ENCODE results near the gene EGFLAM. TPM values are rescaled to one million over a fixed set of nuclear protein-coding genes. Genes with fewer than 3 reads are reported as not detected.

Gene EGFLAM
- total and polyA plus RNA-seq, 4 donors: 4.6 to 15.8 (median 14.0) TPM

GRCh38 chr5:38370358-38371100 lies 112.2 kb downstream of the EGFLAM start:
- intact Hi-C loops (cut with DNase I): no loop called here
- Histone ChIP-seq H3K4me3 (ENCODE audit: low read length in 2 of 2) (no peak overlapping the region), H3K27me3 (ENCODE audit: control insufficient read depth in 1 of 2, insufficient read depth in 2 of 2, low read length in 1 of 2) (no peaks in the 10 kb centered on the region), H3K36me3 (ENCODE audit: control insufficient read depth in 1 of 2, insufficient read depth in 2 of 2, low read length in 1 of 2) (no peaks in the 10 kb centered on the region), H3K27ac (ENCODE audit: low read depth in 1 of 2, low read length in 2 of 2) (no peak overlapping the region), H3K4me1 (ENCODE audit: control insufficient read depth in 1 of 2, insufficient read depth in 2 of 2, low read length in 2 of 2) (no peaks in the 10 kb centered on the region), H3K9me3 (ENCODE audit: control insufficient read depth, low read length) (no peaks in the 10 kb centered on the region)
- ATAC-seq (ENCODE audit: low FRiP score): no peak
- 75 to 81% methylated on average over 11 of the region's 11 CpGs for WGBS, 2 donors
- no peak for DNase-seq

GRCh38 chr5:38371596-38371995 lies 113.2 kb downstream of the EGFLAM start:
- DNase-seq (no peak), ATAC-seq (ENCODE audit: low FRiP score) (no peak)
- no peaks in the 10 kb centered on the region for H3K36me3 ChIP-seq (ENCODE audit: control insufficient read depth in 1 of 2, insufficient read depth in 2 of 2, low read length in 1 of 2)
- intact Hi-C loops (cut with DNase I): no loop called here
- H3K4me3 ChIP-seq (ENCODE audit: low read length in 2 of 2): no peak overlapping the region
- H3K4me1 ChIP-seq (ENCODE audit: control insufficient read depth in 1 of 2, insufficient read depth in 2 of 2, low read length in 2 of 2): no peaks in the 10 kb centered on the region
- no peak overlapping the region for H3K27ac ChIP-seq (ENCODE audit: low read depth in 1 of 2, low read length in 2 of 2)
- 76 to 78% methylated on average over 8 of the region's 8 CpGs for WGBS, 2 donors
- H3K27me3 ChIP-seq (ENCODE audit: control insufficient read depth in 1 of 2, insufficient read depth in 2 of 2, low read length in 1 of 2): no peaks in the 10 kb centered on the region
- no peaks in the 10 kb centered on the region for H3K9me3 ChIP-seq (ENCODE audit: control insufficient read depth, low read length)

- H3K27me3 ChIP-seq (ENCODE audit: control insufficient read depth in 1 of 2, insufficient read depth in 2 of 2, low read length in 1 of 2): peaks cover 0 to 2% of the 10 kb centered on the region in 2 donors
- WGBS, 2 donors: 10% methylated on average over 3 of the region's 3 CpGs
- intact Hi-C loops (cut with DNase I): no loop called here
- ATAC-seq (ENCODE audit: low FRiP score) (no peak), DNase-seq (no peak)
- no peak overlapping the region for H3K27ac ChIP-seq (ENCODE audit: low read depth in 1 of 2, low read length in 2 of 2)
- no peak overlapping the region for H3K4me3 ChIP-seq (ENCODE audit: low read length in 2 of 2)
- H3K4me1 ChIP-seq (ENCODE audit: control insufficient read depth in 1 of 2, insufficient read depth in 2 of 2, low read length in 2 of 2): no peaks in the 10 kb centered on the region
- peaks cover 3% of the 10 kb centered on the region for H3K9me3 ChIP-seq (ENCODE audit: control insufficient read depth, low read length)
- H3K36me3 ChIP-seq (ENCODE audit: control insufficient read depth in 1 of 2, insufficient read depth in 2 of 2, low read length in 1 of 2): no peaks in the 10 kb centered on the region
These were observed 115.4 kb downstream of the EGFLAM start for GRCh38 chr5:38373743-38374142.

- no peak for ATAC-seq (ENCODE audit: low FRiP score)
- no peaks in the 10 kb centered on the region for H3K36me3 ChIP-seq (ENCODE audit: control insufficient read depth in 1 of 2, insufficient read depth in 2 of 2, low read length in 1 of 2)
- H3K9me3 ChIP-seq (ENCODE audit: control insufficient read depth, low read length): peaks cover 3% of the 10 kb centered on the region
- H3K4me3 ChIP-seq (ENCODE audit: low read length in 2 of 2): no peak overlapping the region
- H3K4me1 ChIP-seq (ENCODE audit: control insufficient read depth in 1 of 2, insufficient read depth in 2 of 2, low read length in 2 of 2): no peaks in the 10 kb centered on the region
- no peak overlapping the region for H3K27ac ChIP-seq (ENCODE audit: low read depth in 1 of 2, low read length in 2 of 2)
- peaks cover 0 to 5% of the 10 kb centered on the region in 2 donors for H3K27me3 ChIP-seq (ENCODE audit: control insufficient read depth in 1 of 2, insufficient read depth in 2 of 2, low read length in 1 of 2)
- intact Hi-C loops (cut with DNase I): no loop called here
- DNase-seq: no peak
- WGBS, 2 donors: 93 to 97% methylated on average over 1 of the region's 1 CpG
These were observed 117.1 kb downstream of the EGFLAM start for GRCh38 chr5:38375423-38375822.

GRCh38 chr5:38376404-38376803 lies 118.0 kb downstream of the EGFLAM start:
- WGBS, 2 donors: 96% methylated on average over 2 of the region's 2 CpGs

GRCh38 chr5:38378579-38378978 lies 120.2 kb downstream of the EGFLAM start:
- H3K4me3 ChIP-seq (ENCODE audit: low read length in 2 of 2): no peak overlapping the region
- 86 to 87% methylated on average over 1 of the region's 1 CpG for WGBS, 2 donors
- peaks cover 3% of the 10 kb centered on the region for H3K9me3 ChIP-seq (ENCODE audit: control insufficient read depth, low read length)
- ATAC-seq (ENCODE audit: low FRiP score): no peak
- intact Hi-C loops (cut with DNase I): no loop called here
- no peak for DNase-seq
- no peaks in the 10 kb centered on the region for H3K4me1 ChIP-seq (ENCODE audit: control insufficient read depth in 1 of 2, insufficient read depth in 2 of 2, low read length in 2 of 2)
- H3K27me3 ChIP-seq (ENCODE audit: control insufficient read depth in 1 of 2, insufficient read depth in 2 of 2, low read length in 1 of 2): peaks cover 0 to 5% of the 10 kb centered on the region in 2 donors
- H3K27ac ChIP-seq (ENCODE audit: low read depth in 1 of 2, low read length in 2 of 2): no peak overlapping the region
- no peaks in the 10 kb centered on the region for H3K36me3 ChIP-seq (ENCODE audit: control insufficient read depth in 1 of 2, insufficient read depth in 2 of 2, low read length in 1 of 2)

More at GRCh38 chr5:38376404-38376803, 118.0 kb downstream of the EGFLAM start:
- Histone ChIP-seq H3K4me3 (ENCODE audit: low read length in 2 of 2) (no peak overlapping the region), H3K36me3 (ENCODE audit: control insufficient read depth in 1 of 2, insufficient read depth in 2 of 2, low read length in 1 of 2) (no peaks in the 10 kb centered on the region), H3K4me1 (ENCODE audit: control insufficient read depth in 1 of 2, insufficient read depth in 2 of 2, low read length in 2 of 2) (no peaks in the 10 kb centered on the region), H3K27ac (ENCODE audit: low read depth in 1 of 2, low read length in 2 of 2) (no peak overlapping the region), H3K9me3 (ENCODE audit: control insufficient read depth, low read length) (peaks cover 3% of the 10 kb centered on the region), H3K27me3 (ENCODE audit: control insufficient read depth in 1 of 2, insufficient read depth in 2 of 2, low read length in 1 of 2) (peaks cover 0 to 5% of the 10 kb centered on the region in 2 donors)
- intact Hi-C loops (cut with DNase I): no loop called here
- ATAC-seq (ENCODE audit: low FRiP score) (no peak), DNase-seq (no peak)

- Histone ChIP-seq H3K9me3 (ENCODE audit: control insufficient read depth, low read length) (peaks cover 3% of the 10 kb centered on the region), H3K4me3 (ENCODE audit: low read length in 2 of 2) (no peak overlapping the region), H3K27ac (ENCODE audit: low read depth in 1 of 2, low read length in 2 of 2) (no peak overlapping the region), H3K27me3 (ENCODE audit: control insufficient read depth in 1 of 2, insufficient read depth in 2 of 2, low read length in 1 of 2) (peaks cover 0 to 5% of the 10 kb centered on the region in 2 donors), H3K4me1 (ENCODE audit: control insufficient read depth in 1 of 2, insufficient read depth in 2 of 2, low read length in 2 of 2) (no peaks in the 10 kb centered on the region), H3K36me3 (ENCODE audit: control insufficient read depth in 1 of 2, insufficient read depth in 2 of 2, low read length in 1 of 2) (no peaks in the 10 kb centered on the region)
- ATAC-seq (ENCODE audit: low FRiP score) (no peak), DNase-seq (no peak)
- intact Hi-C loops (cut with DNase I): no loop called here
- 42 to 45% methylated on average over 7 of the region's 7 CpGs for WGBS, 2 donors
These were observed 121.1 kb downstream of the EGFLAM start for GRCh38 chr5:38379350-38379937.

GRCh38 chr5:38380537-38380936 lies 122.2 kb downstream of the EGFLAM start:
- Histone ChIP-seq H3K27me3 (ENCODE audit: control insufficient read depth in 1 of 2, insufficient read depth in 2 of 2, low read length in 1 of 2) (peaks cover 0 to 5% of the 10 kb centered on the region in 2 donors), H3K9me3 (ENCODE audit: control insufficient read depth, low read length) (peaks cover 3% of the 10 kb centered on the region), H3K36me3 (ENCODE audit: control insufficient read depth in 1 of 2, insufficient read depth in 2 of 2, low read length in 1 of 2) (no peaks in the 10 kb centered on the region), H3K27ac (ENCODE audit: low read depth in 1 of 2, low read length in 2 of 2) (no peak overlapping the region), H3K4me3 (ENCODE audit: low read length in 2 of 2) (no peak overlapping the region), H3K4me1 (ENCODE audit: control insufficient read depth in 1 of 2, insufficient read depth in 2 of 2, low read length in 2 of 2) (no peaks in the 10 kb centered on the region)
- intact Hi-C loops (cut with DNase I): loop anchor here (5.0 to 10.0 kb wide), 4 partner anchors 62 to 427 kb away; no protein-coding TSS in a partner anchor
- no peak for DNase-seq
- 86 to 89% methylated on average over 4 of the region's 4 CpGs for WGBS, 2 donors
- ATAC-seq (ENCODE audit: low FRiP score): no peak

- ATAC-seq (ENCODE audit: low FRiP score): no peak
- no peaks in the 10 kb centered on the region for H3K4me1 ChIP-seq (ENCODE audit: control insufficient read depth in 1 of 2, insufficient read depth in 2 of 2, low read length in 2 of 2)
- no peak overlapping the region for H3K4me3 ChIP-seq (ENCODE audit: low read length in 2 of 2)
- H3K27ac ChIP-seq (ENCODE audit: low read depth in 1 of 2, low read length in 2 of 2): no peak overlapping the region
- 93 to 95% methylated on average over 5 of the region's 5 CpGs for WGBS, 2 donors
- intact Hi-C loops (cut with DNase I): loop anchor here (5.0 to 10.0 kb wide), 4 partner anchors 61 to 426 kb away; no protein-coding TSS in a partner anchor
- no peaks in the 10 kb centered on the region for H3K36me3 ChIP-seq (ENCODE audit: control insufficient read depth in 1 of 2, insufficient read depth in 2 of 2, low read length in 1 of 2)
- peaks cover 3% of the 10 kb centered on the region for H3K9me3 ChIP-seq (ENCODE audit: control insufficient read depth, low read length)
- DNase-seq: no peak
- peaks cover 0 to 5% of the 10 kb centered on the region in 2 donors for H3K27me3 ChIP-seq (ENCODE audit: control insufficient read depth in 1 of 2, insufficient read depth in 2 of 2, low read length in 1 of 2)
These were observed 123.0 kb downstream of the EGFLAM start for GRCh38 chr5:38381361-38381760.
